Kidney (tissue), 14 donors: ENCODE results near the gene NCAPD2. TPM values are rescaled to one million over a fixed set of nuclear protein-coding genes. Genes with fewer than 3 reads are reported as not detected.
"Not testable (repeated sequence)": the region's sequence is repeated elsewhere in the genome, so short reads cannot be mapped to it uniquely, and the experiment has no call there.

Experiments
- DNase-seq, 5 donors: peaks; one replicate each; pipeline ENCODE4 v3.0.0-alpha.2; 2013 to 2020
- FAIRE-seq: peaks from 2 replicates; lab custom pipeline; 2012; peaks lifted over from hg19 to GRCh38; lab: Jason Lieb, UNC
- H3K27ac ChIP-seq, 2 donors: one replicate each; pipeline ENCODE4 v1.7.0; 2013; ENCODE audit warnings: low read depth in 2 of 2, low read length in 2 of 2, inconsistent platforms in 1 of 2
- H3K27me3 ChIP-seq: one replicate; pipeline ENCODE4 v1.7.1; 2013; ENCODE audit warnings: low read length, inconsistent platforms; ENCODE audit not compliant: control insufficient read depth, insufficient read depth
- H3K36me3 ChIP-seq, 3 donors: one replicate each; pipeline versions ENCODE4 v1.7.0 to v1.7.1; 2013; ENCODE audit warnings: low read length in 3 of 3, control low read depth in 1 of 3, inconsistent platforms in 1 of 3; ENCODE audit not compliant: insufficient read depth in 3 of 3, control insufficient read depth in 2 of 3
- H3K4me1 ChIP-seq, 3 donors: one replicate each; pipeline versions ENCODE4 v1.7.0 to v1.7.1; 2013; ENCODE audit warnings: low read length in 3 of 3, inconsistent platforms in 1 of 3, low read depth in 1 of 3; ENCODE audit not compliant: control insufficient read depth in 2 of 3, insufficient read depth in 2 of 3
- H3K4me3 ChIP-seq, 3 donors: one replicate each; pipeline versions ENCODE4 v1.7.0 to v1.8.1; 2013; ENCODE audit warnings: low read length in 3 of 3, control low read depth in 1 of 3, inconsistent platforms in 1 of 3
- H3K9ac ChIP-seq, 3 donors: one replicate each; pipeline versions ENCODE4 v1.7.0 to v1.7.1; 2013; ENCODE audit warnings: low read length in 3 of 3, control low read depth in 1 of 3, inconsistent platforms in 1 of 3
- H3K9me3 ChIP-seq, 3 donors: one replicate each; pipeline versions ENCODE4 v1.7.0 to v1.7.1; 2013; ENCODE audit warnings: low read length in 3 of 3, control low read depth in 1 of 3, inconsistent platforms in 1 of 3; ENCODE audit not compliant: control insufficient read depth in 2 of 3, insufficient read depth in 1 of 3
- CTCF ChIP-seq: IDR thresholded peaks from 3 replicates; pipeline ENCODE4 v1.5.1; 2012; ENCODE audit warnings: mild to moderate bottlenecking, moderate library complexity, borderline replicate concordance; ENCODE audit not compliant: insufficient read depth; ENCODE audit errors: extremely low read depth
- intact Hi-C: fragments of 100-400 bp; cut with DNase I; formaldehyde crosslinking; loops from one replicate; pipeline ENCODE4 v1.11.1; 2022
- polyA plus RNA-seq: library from polyadenylated mRNA; stranded (reverse); fragments of 350-450 nt; fragmentation: Illumina TruSeq; extraction: RNeasy Lipid Tissue Mini Kit (QIAGEN cat#74804); gene quantifications from one replicate; pipeline ENCODE4 v1.2.3, GENCODE V29; 2014; ENCODE audit warnings: low read depth, low replicate concordance; ENCODE audit not compliant: insufficient read depth
- total RNA-seq: library from RNA; stranded (reverse); fragmentation: NEBNext Ultra II Directional; extraction: Animal tissue kit (Norgen Biotek cat#: 25700); gene quantifications from one replicate; pipeline ENCODE4 v1.2.1, GENCODE V29; 2021
- donor health status: control.
- donor health status: control.
- donor health status: control.
- donor health status: control.
- donor health status: control.
- donor health status: DM: yes; HTN: yes; CAD: no.
- donor health status: Normal renal cell carcinoma (clear cell type).

Gene NCAPD2
- total and polyA plus RNA-seq, 2 donors from 2014 or later = 4.5 to 23.4 TPM

GRCh38 chr12:6554168-6555017 lies 60.5 kb downstream of the NCAPD2 start:
- peak overlapping the region; percentile 68 to 74 (median 74) for H3K4me3 ChIP-seq
- H3K36me3 ChIP-seq = peaks cover 3 to 10% (median 3%) of the 10 kb centered on the region in 3 donors
- DNase-seq (peak; percentile 82 to 88 (median 87)), FAIRE-seq (no peak)
- H3K27ac ChIP-seq = peak overlapping the region in 1 of 2 donors; percentile 41
- TF ChIP-seq CTCF = peak; percentile 38
- no peaks in the 10 kb centered on the region for H3K9me3 ChIP-seq
- no peaks in the 10 kb centered on the region for H3K27me3 ChIP-seq
- H3K9ac ChIP-seq = peak overlapping the region; percentile 26 to 37 (median 30)
- intact Hi-C loops = no loop called here
- peaks cover 0 to 39% (median 15%) of the 10 kb centered on the region in 3 donors for H3K4me1 ChIP-seq

DNA sequence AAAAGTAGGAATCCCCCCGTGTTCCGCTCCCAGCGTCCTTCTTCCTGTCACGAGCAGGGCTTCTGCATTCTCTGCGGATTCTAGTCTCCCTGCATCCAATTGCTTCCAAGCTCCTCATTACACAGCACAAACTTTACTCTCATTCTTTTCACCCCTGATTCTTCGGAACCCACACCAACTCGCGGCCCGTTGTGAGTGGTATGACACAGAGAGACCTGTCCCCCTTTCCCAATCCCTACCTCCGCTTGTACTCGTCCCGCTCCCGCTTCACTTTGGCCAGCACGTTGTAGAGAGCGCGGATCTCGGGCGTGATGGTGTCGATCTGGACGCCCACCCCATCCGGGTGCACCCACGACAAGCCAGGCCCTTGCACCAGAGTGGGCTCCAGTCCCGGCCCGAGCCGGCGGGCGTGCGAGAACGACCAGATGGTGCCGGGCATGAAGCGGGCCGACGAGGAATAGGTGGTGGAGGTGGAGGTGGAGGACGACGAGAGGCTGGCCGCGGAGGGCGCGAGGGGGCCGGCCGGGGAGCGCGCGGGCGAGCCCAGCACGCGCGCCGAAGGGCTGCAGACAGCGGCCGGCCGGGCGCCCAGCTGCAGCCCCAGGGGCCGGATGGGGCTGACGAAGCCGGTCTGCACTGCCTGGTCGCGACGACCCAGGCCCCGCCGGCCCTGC lies 61.3 kb downstream of the NCAPD2 start:
- Histone ChIP-seq H3K36me3 (peaks cover 5 to 18% (median 10%) of the 10 kb centered on the region in 3 donors), H3K9ac (peak overlapping the region; percentile 13 to 34 (median 30)), H3K27ac (peak overlapping the region in 1 of 2 donors; percentile 41), H3K4me1 (peaks cover 0 to 35% (median 15%) of the 10 kb centered on the region in 3 donors), H3K27me3 (no peaks in the 10 kb centered on the region), H3K4me3 (peak overlapping the region; percentile 68 to 74 (median 74)), H3K9me3 (no peaks in the 10 kb centered on the region)
- DNase-seq (peak in 2 of 5 donors; percentile 17 to 80), FAIRE-seq (no peak)
- TF ChIP-seq CTCF = no peak
- intact Hi-C loops = no loop called here

- H3K27ac ChIP-seq, FAIRE-seq, H3K4me3 ChIP-seq, H3K9me3 ChIP-seq, DNase-seq, intact Hi-C loops, H3K27me3 ChIP-seq, H3K9ac ChIP-seq: not testable (repeated sequence)
- H3K36me3 ChIP-seq = peaks cover 9 to 28% (median 19%) of the 10 kb centered on the region in 3 donors
- peaks cover 0 to 27% (median 15%) of the 10 kb centered on the region in 3 donors for H3K4me1 ChIP-seq
These were observed 62.6 kb downstream of the NCAPD2 start for GRCh38 chr12:6556496-6556817.

DNA sequence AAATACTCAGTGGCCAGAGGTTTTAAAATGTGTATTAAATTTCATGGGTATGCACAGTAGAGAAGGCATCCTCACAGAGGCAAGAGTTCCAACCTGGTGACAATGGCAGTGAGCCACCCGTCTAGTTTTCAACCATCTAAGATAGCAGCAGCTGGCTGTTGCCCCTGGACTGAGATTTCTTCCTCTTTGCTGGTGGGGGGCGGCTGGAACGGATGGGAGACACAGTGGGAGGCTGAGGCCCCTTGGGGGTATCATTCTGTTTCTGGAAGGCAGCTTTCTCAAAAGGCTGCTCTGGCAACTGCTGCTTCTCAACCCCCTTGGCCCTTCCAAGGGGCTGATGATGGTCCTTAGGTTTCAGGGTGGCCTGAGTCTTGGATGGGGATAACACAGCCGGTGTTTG lies 63.0 kb downstream of the NCAPD2 start:
- Histone ChIP-seq H3K4me3 (no peak overlapping the region), H3K9me3 (no peaks in the 10 kb centered on the region), H3K27ac (no peak overlapping the region), H3K36me3 (peaks cover 12 to 32% (median 23%) of the 10 kb centered on the region in 3 donors), H3K4me1 (peaks cover 0 to 23% (median 15%) of the 10 kb centered on the region in 3 donors), H3K27me3 (no peaks in the 10 kb centered on the region), H3K9ac (no peak overlapping the region)
- no peak for FAIRE-seq
- peak in 1 of 5 donors; percentile 49 for DNase-seq
- intact Hi-C loops = no loop called here
- no peak for TF ChIP-seq CTCF
